ENCODE data around the gene MRPL20.

- TF ChIP-seq CTCF (IDR thresholded peaks at IDR 0.05; ENCODE audit: low read depth, low read length, poor library complexity, severe bottlenecking) (no peak), EZH2phosphoT487 (IDR thresholded peaks at IDR 0.05; ENCODE audit: borderline replicate concordance, low read length) (no peak)
Observed at GRCh38 chr1:1393014-1393413, 14.1 kb downstream of the MRPL20 start.
